Endothelial cell of umbilical vein (primary cell): Measurements from ENCODE around the gene GABRB2. TPM values are rescaled to one million over a fixed set of nuclear protein-coding genes. Genes with fewer than 3 reads are reported as not detected.

Source experiments
- BruUV-seq: library from RNA; stranded (reverse); fragments of 400-500 nt; replicated peaks from 2 replicates; lab custom pipeline; 2021; lab: Mats Ljungman, UMichigan
- CTCF ChIA-PET: fragments of 300-600, 350-600 bp; sonication (Branson Sonifier 250); formaldehyde crosslinking; loops from one replicate; lab custom pipeline; 2021; ENCODE audit warnings: antibody characterized with exemption, inconsistent platforms; lab: Charles Lee
- POLR2A ChIA-PET: fragments of 300-600, 350-600 bp; sonication (Branson Sonifier 250); formaldehyde crosslinking; loops from one replicate; lab custom pipeline; 2021; ENCODE audit warnings: antibody characterized with exemption, inconsistent platforms; lab: Charles Lee
- DNase-seq: peaks from one replicate; pipeline ENCODE4 v3.0.0-alpha.2; 2011; ENCODE audit warnings: low read depth, low spot score
- FAIRE-seq: peaks from 2 replicates; lab custom pipeline; 2011; peaks lifted over from hg19 to GRCh38; lab: Jason Lieb, UNC
- H2AFZ ChIP-seq: 2 replicates; pipeline ENCODE4 v1.6.0; 2012; ENCODE audit warnings: low read depth, low read length, control low read depth, inconsistent platforms
- H3K27ac ChIP-seq: 2 replicates; pipeline ENCODE4 v1.5.1; 2011; ENCODE audit warnings: low read depth, mild to moderate bottlenecking, control low read depth, low read length, moderate library complexity; ENCODE audit not compliant: insufficient read depth
- H3K27me3 ChIP-seq, 2 experiments: 2 replicates each; pipeline versions ENCODE4 v1.6.0 to v1.6.1; 2011; ENCODE audit warnings: low read length in 2 of 2, mixed read lengths in 1 of 2; ENCODE audit not compliant: control insufficient read depth in 2 of 2, insufficient read depth in 2 of 2
- H3K36me3 ChIP-seq, 2 experiments: 2 replicates in 1 of 2; 3 replicates in 1 of 2; pipeline ENCODE4 v1.5.1; 2011; ENCODE audit warnings: low read length in 2 of 2, mild to moderate bottlenecking in 1 of 2, moderate library complexity in 1 of 2; ENCODE audit not compliant: control insufficient read depth in 2 of 2, insufficient read depth in 2 of 2; ENCODE audit errors: extremely low read depth in 1 of 2
- H3K4me1 ChIP-seq: 3 replicates; pipeline ENCODE4 v1.5.1; 2011; ENCODE audit warnings: mild to moderate bottlenecking, low read length; ENCODE audit not compliant: control insufficient read depth, insufficient read depth; ENCODE audit errors: extremely low read depth
- H3K4me2 ChIP-seq: 2 replicates; pipeline ENCODE4 v1.6.1; 2011; ENCODE audit warnings: low read length, control low read depth, mixed read lengths; ENCODE audit not compliant: insufficient read depth
- H3K4me3 ChIP-seq, 3 experiments: fragments of 200-600 bp in 1 of 3; sonication (generic), shearing (Covaris generic) in 1 of 3; replicated peaks in 1 of 3; 2 replicates each; pipeline ENCODE4 v1.5.1; 2011 to 2016; ENCODE audit warnings: control low read depth in 3 of 3, low read length in 3 of 3, mild to moderate bottlenecking in 2 of 3, inconsistent platforms in 1 of 3, low read depth in 1 of 3, moderate library complexity in 1 of 3; ENCODE audit not compliant: insufficient read depth in 1 of 3
- H3K79me2 ChIP-seq: 2 replicates; pipeline ENCODE4 v1.6.0; 2012; ENCODE audit warnings: low read length, inconsistent platforms; ENCODE audit not compliant: control insufficient read depth, insufficient read depth
- H3K9ac ChIP-seq: replicated peaks from 2 replicates; pipeline ENCODE3; 2011; ENCODE audit warnings: low read length, control low read depth; ENCODE audit not compliant: insufficient read depth; ENCODE audit errors: extremely low read depth
- H3K9me1 ChIP-seq: replicated peaks from 3 replicates; pipeline ENCODE4 v1.6.0; 2011; ENCODE audit warnings: mild to moderate bottlenecking, low read length; ENCODE audit not compliant: control insufficient read depth, insufficient read depth; ENCODE audit errors: extremely low read depth
- H3K9me3 ChIP-seq: replicated peaks from 2 replicates; pipeline ENCODE4 v1.5.1; 2012; ENCODE audit warnings: low read length, inconsistent platforms; ENCODE audit not compliant: control insufficient read depth, insufficient read depth
- H4K20me1 ChIP-seq: replicated peaks from 2 replicates; pipeline ENCODE3; 2011; ENCODE audit warnings: mild to moderate bottlenecking, low read length; ENCODE audit not compliant: control insufficient read depth, insufficient read depth; ENCODE audit errors: extremely low read depth
- EZH2 ChIP-seq: IDR thresholded peaks from 2 replicates; pipeline ENCODE4 v1.6.1; 2012; ENCODE audit warnings: borderline replicate concordance, low read depth, mild to moderate bottlenecking, moderate library complexity, low read length, inconsistent platforms; ENCODE audit not compliant: severe bottlenecking
- FOS ChIP-seq: IDR thresholded peaks from 2 replicates; pipeline ENCODE4 v1.6.1; 2011; ENCODE audit warnings: mild to moderate bottlenecking, low read length, moderate library complexity, borderline replicate concordance; ENCODE audit not compliant: insufficient read depth
- GATA2 ChIP-seq: IDR thresholded peaks from 2 replicates; pipeline ENCODE4 v1.7.0; 2011; ENCODE audit warnings: low read depth, mild to moderate bottlenecking, moderate library complexity, mixed read lengths, low read length; ENCODE audit not compliant: insufficient read length, insufficient read depth
- JUN ChIP-seq: IDR thresholded peaks from 2 replicates; pipeline ENCODE4 v1.6.1; 2011; ENCODE audit warnings: borderline replicate concordance, low read depth; ENCODE audit not compliant: insufficient read length, insufficient read depth
- MYC ChIP-seq: IDR thresholded peaks from one replicate; pipeline ENCODE4 v1.6.1; 2011; ENCODE audit warnings: mild to moderate bottlenecking, low read depth, low read length
- POLR2A ChIP-seq: IDR thresholded peaks from 2 replicates; pipeline ENCODE4 v1.6.1; 2012; ENCODE audit warnings: low read depth, mild to moderate bottlenecking, control low read depth, low read length
- POLR2AphosphoS5 ChIP-seq: IDR thresholded peaks from 2 replicates; pipeline ENCODE4 v1.6.1; 2012; ENCODE audit warnings: low read depth, mild to moderate bottlenecking, control low read depth, low read length, moderate library complexity; ENCODE audit not compliant: insufficient read depth
- dilution Hi-C: fragments of 300-500 bp; cut with MboI; formaldehyde crosslinking; loops from one replicate; pipeline ENCODE4 v1.15.0; 2019; ENCODE audit warnings: low sequenced_read_pairs; ENCODE audit not compliant: extremely low pct_ligation_motif_present
- intact Hi-C: fragments of 100-400 bp; cut with micrococcal nuclease; formaldehyde crosslinking; loops from one replicate; pipeline ENCODE4 v1.10.0; 2022
- polyA plus RNA-seq, 4 experiments: library from polyadenylated mRNA; depleted of rRNA in 3 of 4; stranded (reverse) in 3 of 4; unstranded in 1 of 4; fragments of >200 nt; gene quantifications; 2 replicates each; pipeline versions ENCODE4 v1.2.1 to v1.2.3, GENCODE V29; 2011 to 2012; ENCODE audit warnings: missing spikeins in 1 of 4
- total RNA-seq: library from RNA; stranded (reverse); gene quantifications from 2 replicates; pipeline ENCODE4 v1.2.3, GENCODE V29; 2021
- TF ChIP-seq, protein P1 (sequence below), 2 donors: IDR thresholded peaks; 1 replicate in 1 of 2; 2 replicates in 1 of 2; pipeline ENCODE4 v1.5.1; 2011; ENCODE audit warnings: low read length in 2 of 2, mild to moderate bottlenecking in 2 of 2, moderate library complexity in 2 of 2, control low read depth in 1 of 2, inconsistent platforms in 1 of 2, low read depth in 1 of 2; ENCODE audit not compliant: insufficient read depth in 1 of 2; ENCODE audit errors: extremely low read depth in 1 of 2
- TF ChIP-seq, protein P2 (sequence below): IDR thresholded peaks from 2 replicates; pipeline ENCODE4 v1.6.1; 2011; ENCODE audit not compliant: insufficient read depth, insufficient read length

Gene GABRB2
- total and polyA plus RNA-seq, 2 donors (not counting 3 experiments of a cell fraction or from before 2014, with no cell fraction given): not detected

DNA sequence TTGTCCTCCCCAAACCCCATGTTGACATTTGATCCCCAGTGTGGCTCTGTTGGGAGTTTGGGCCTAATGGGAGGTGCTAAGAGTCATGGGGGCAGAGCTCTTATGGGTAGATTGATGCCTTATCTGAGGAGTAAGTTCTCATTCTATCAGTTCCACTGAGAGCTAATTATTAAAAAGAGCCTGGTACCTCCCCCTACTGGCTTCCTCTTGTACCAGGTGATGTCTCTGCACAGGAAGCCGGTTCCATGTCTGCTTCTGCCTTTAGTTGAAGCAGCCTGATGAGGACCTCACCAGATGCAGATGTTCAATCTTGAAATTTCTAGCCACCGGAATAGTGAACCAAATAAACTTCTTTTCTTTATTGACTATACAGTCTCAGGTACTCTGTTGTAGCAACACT, 10.8 kb downstream of the GABRB2 start:
- Histone ChIP-seq H3K36me3 (no peaks in the 10 kb centered on the region), H3K9me3 (peaks cover 2% of the 10 kb centered on the region), H3K27ac (no peak overlapping the region), H3K4me1 (no peaks in the 10 kb centered on the region), H2AFZ (no peak overlapping the region), H3K9ac (no peak overlapping the region), H3K9me1 (no peaks in the 10 kb centered on the region), H4K20me1 (no peaks in the 10 kb centered on the region), H3K4me2 (no peak overlapping the region), H3K79me2 (no peaks in the 10 kb centered on the region), H3K4me3 (no peak overlapping the region), H3K27me3 (no peaks in the 10 kb centered on the region)
- dilution Hi-C loops (no loop called here), intact Hi-C loops (no loop called here)
- ChIA-PET POLR2A (no interaction called here), CTCF (no interaction called here)
- TF ChIP-seq GATA2 (no peak), MYC (no peak), JUN (no peak), FOS (no peak), POLR2AphosphoS5 (no peak), POLR2A (no peak), EZH2 (no peak)
- TF ChIP-seq, protein P1, sequence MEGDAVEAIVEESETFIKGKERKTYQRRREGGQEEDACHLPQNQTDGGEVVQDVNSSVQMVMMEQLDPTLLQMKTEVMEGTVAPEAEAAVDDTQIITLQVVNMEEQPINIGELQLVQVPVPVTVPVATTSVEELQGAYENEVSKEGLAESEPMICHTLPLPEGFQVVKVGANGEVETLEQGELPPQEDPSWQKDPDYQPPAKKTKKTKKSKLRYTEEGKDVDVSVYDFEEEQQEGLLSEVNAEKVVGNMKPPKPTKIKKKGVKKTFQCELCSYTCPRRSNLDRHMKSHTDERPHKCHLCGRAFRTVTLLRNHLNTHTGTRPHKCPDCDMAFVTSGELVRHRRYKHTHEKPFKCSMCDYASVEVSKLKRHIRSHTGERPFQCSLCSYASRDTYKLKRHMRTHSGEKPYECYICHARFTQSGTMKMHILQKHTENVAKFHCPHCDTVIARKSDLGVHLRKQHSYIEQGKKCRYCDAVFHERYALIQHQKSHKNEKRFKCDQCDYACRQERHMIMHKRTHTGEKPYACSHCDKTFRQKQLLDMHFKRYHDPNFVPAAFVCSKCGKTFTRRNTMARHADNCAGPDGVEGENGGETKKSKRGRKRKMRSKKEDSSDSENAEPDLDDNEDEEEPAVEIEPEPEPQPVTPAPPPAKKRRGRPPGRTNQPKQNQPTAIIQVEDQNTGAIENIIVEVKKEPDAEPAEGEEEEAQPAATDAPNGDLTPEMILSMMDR (IDR thresholded peaks at IDR 0.05; ENCODE audit: extremely low read depth in 1 of 2, insufficient read depth in 1 of 2, low read depth in 1 of 2, low read length in 2 of 2): no peak
- TF ChIP-seq, protein P2, sequence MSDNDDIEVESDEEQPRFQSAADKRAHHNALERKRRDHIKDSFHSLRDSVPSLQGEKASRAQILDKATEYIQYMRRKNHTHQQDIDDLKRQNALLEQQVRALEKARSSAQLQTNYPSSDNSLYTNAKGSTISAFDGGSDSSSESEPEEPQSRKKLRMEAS: no peak
- DNase-seq: no peak
- BruUV-seq: no TSS peak
- FAIRE-seq: no peak
